ENCODE results near the gene FNIP1.

DNA sequence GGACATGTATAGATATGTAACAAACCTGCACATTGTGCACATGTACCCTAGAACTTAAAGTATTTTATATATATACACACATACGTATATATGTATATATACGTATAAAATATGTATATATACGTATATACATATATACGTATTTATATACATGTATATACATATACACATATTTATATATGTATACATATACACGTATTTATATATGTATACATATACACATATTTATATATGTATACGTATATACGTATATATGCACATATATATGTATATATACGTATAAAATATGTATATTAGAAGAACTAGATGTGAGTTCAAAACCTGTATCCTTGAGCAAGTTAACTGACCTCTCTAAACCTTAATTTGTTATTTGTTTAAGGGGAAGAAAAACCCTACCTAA lies 61.4 kb downstream of the FNIP1 start:
- no peak for TF ChIP-seq POLR2A (IDR thresholded peaks at IDR 0.05)
- TF ChIP-seq, protein P1, sequence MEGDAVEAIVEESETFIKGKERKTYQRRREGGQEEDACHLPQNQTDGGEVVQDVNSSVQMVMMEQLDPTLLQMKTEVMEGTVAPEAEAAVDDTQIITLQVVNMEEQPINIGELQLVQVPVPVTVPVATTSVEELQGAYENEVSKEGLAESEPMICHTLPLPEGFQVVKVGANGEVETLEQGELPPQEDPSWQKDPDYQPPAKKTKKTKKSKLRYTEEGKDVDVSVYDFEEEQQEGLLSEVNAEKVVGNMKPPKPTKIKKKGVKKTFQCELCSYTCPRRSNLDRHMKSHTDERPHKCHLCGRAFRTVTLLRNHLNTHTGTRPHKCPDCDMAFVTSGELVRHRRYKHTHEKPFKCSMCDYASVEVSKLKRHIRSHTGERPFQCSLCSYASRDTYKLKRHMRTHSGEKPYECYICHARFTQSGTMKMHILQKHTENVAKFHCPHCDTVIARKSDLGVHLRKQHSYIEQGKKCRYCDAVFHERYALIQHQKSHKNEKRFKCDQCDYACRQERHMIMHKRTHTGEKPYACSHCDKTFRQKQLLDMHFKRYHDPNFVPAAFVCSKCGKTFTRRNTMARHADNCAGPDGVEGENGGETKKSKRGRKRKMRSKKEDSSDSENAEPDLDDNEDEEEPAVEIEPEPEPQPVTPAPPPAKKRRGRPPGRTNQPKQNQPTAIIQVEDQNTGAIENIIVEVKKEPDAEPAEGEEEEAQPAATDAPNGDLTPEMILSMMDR (IDR thresholded peaks at IDR 0.05), result no peak
